HG03039 (cell line): ENCODE measurements around the gene SLC35E4.
"Not testable (repeated sequence)": the region's sequence is repeated elsewhere in the genome, so short reads cannot be mapped to it uniquely, and the experiment has no call there.

Source experiments
- ATAC-seq: cut with Tn5 transposase; IDR thresholded peaks from one replicate; pipeline ENCODE4 v1.9.1; 2021; ENCODE audit warnings: mild to moderate bottlenecking, moderate library complexity; ENCODE audit not compliant: unreplicated experiment

The SLC35E4 gene

GRCh38 chr22:30649430-30650007 is 13.9 kb downstream of the SLC35E4 start:
- no peak for ATAC-seq

DNA sequence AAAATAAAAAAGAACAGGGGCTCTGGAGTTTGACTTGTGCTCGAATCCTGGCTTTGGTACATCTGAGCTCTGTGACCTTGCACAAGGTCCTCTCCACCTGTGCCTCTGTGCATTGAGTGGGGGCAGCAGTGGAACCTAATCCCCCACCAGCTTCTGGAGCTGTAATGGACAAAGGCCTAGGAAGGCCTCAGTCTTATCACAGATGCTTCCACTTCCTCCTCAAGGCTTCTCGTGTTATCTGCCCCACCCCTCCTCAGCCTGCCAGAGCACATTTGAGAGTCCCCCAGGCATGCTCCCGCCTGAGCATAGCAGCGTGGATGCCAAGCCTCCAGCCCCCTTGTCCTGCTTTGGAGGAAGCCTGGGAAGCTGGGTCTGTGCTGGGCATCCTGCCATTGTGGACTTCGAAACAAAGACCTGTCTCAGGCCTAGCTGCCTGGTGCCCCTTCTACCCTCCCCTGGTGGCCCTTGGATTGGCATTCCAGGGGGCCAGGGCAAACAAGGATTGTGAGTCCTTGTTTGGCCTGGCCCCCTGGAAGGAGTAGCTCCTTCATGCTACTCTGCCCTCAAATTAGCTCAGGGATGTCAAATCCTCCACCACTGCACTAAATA is 15.0 kb downstream of the SLC35E4 start:
- ATAC-seq = no peak

- ATAC-seq = no peak
These were observed 17.3 kb downstream of the SLC35E4 start for GRCh38 chr22:30652852-30653251.

DNA sequence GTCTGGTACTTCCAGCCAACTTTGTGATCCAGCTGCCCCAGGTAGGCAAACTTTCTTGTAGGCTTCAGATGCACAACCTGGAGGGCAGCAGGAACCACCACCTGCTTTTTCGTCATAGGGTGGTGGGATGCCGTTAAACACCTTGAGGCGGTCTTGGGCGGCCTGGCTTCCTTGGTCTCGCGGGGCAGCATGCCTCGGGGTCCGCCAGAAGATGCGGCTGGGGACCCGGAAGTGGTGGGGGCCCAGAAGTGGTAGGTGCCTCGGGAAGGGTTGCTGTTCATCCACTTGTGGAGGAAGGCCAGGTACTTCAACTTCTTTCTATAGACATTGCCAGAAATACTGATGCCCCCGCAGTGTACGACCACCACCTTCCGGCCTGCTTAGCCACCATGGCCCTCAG is 18.8 kb downstream of the SLC35E4 start:
- ATAC-seq = no peak

- no peak for ATAC-seq
These were observed 20.0 kb downstream of the SLC35E4 start for GRCh38 chr22:30655532-30655931.

DNA sequence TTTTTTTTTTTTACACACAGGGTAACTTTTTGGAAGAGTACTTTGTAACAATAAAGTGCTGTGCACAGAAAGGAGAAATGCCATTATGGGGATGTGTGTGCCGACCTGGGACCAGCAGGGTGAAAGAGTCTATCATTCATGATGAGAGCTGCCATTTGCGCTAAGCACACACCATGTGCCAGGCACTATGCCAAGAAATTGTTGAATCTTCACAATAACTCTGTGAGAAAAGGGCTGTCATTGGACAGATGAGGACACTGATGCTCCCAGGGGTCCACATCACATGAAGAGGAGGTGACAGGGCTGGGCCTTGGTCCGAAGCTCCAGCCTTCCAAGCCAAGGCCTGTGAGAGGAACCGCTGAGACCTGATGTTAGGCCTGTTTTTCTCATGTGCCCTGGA is 26.5 kb downstream of the SLC35E4 start:
- ATAC-seq = no peak

DNA sequence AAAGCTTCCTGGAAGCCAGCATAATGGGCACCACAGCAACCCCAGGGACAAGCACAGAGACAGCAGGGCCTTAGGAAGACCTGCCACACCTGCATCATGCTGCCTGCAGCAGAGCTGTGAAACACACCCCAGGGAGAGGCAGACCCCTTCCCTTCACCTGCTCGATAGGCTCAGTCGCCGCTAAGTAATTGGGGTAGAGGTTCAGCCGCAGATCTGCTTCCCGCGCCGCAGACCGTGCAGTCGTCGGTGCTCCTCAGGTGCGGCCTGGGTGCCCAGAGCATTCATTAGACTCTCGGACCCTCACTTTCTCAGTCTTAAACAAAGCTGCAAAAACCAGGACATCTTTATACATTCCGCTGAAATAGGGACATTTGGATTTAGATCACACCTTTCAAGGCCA is 29.2 kb downstream of the SLC35E4 start:
- no peak for ATAC-seq

DNA sequence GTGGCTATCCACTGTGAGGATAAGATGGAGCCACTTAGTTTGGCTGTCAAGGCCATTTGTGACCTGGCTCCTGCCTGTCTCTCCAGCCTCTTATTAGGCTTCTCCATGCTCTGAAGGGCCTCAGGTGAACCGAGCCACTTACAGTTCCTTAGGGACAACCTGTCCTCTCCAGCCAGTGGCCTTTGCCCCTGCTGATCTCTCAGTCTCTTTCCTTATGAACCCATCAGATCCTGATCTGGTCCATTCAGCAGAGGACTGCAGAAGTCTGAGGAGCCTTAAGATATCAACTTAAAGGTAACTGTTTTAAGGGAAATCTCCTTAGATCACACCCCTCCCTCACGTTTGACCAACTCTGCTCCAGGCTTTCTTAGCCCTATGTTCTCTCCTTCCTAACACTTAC is 29.7 kb downstream of the SLC35E4 start:
- no peak for ATAC-seq

DNA sequence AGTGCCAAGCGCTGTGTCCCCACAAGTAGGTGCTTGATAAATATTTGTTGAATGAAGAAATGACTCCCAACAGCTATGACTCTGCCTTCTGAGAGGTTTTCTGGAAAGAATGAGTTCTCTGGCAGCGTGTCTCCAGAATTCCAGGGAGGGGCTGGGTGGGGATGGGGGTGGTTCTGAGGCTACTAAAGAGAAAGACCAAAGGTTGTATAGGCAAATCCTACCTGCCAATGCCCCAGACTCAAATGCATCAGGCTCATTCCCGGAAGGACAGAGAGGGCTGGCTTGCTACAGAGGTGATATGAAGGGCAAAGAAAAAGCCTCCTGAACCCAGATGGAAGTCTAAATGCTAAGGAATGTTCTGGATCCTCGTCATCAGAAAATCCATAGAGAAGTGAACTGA is 30.2 kb downstream of the SLC35E4 start:
- no peak for ATAC-seq

GRCh38 chr22:30667107-30667493 is 31.5 kb downstream of the SLC35E4 start:
- ATAC-seq = no peak

- ATAC-seq = peak; percentile 79
These were observed 32.2 kb downstream of the SLC35E4 start, which contains the start of gene DUSP18 for GRCh38 chr22:30667494-30668385. DUSP18 (minus strand) TSS chr22:30667875; CDS start chr22:30664003, 3,872 bp downstream.

- ATAC-seq = no peak
These were observed 32.8 kb downstream of the SLC35E4 start for GRCh38 chr22:30668386-30668710.

DNA sequence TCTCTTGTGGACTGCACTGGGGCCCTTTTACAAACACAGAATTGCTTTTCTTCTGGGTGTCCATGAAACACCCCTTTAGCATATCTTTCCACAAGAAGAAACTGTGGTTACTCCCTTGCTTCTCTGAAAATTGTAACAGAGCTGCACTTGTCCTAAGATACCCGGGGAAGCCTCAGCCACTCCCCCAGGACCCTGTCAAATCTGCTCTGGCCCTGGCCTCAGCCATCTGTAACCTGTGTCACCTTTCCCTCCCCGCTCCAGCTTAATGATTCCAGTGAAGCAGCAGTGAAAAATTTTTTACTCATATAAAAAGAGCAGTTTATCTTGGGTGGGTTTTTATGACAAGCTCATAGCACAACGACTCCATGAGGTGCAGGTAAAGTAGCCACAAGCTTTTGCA is 35.5 kb downstream of the SLC35E4 start:
- ATAC-seq = no peak

DNA sequence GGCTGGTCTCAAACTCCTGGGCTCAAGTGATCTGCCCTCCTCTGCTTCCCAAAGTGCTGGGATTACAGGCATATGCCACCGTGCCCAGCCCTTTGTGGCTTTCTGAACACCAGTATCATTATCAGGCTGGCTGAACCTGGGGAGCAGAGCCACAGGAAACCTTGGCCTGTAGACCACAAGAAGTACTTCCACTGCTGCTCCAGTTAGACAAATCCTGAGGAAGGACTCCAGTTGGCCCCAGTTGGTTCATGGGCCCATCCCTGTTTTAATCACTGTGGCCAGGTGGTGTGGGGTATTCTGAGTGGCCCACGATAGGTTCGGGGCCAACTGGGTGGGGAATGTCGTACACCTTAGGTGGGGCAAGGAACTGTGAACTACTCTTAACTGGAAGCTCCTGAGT is 37.6 kb downstream of the SLC35E4 start:
- ATAC-seq = no peak

- ATAC-seq = no peak
These were observed 38.9 kb downstream of the SLC35E4 start for GRCh38 chr22:30674482-30674881.

DNA sequence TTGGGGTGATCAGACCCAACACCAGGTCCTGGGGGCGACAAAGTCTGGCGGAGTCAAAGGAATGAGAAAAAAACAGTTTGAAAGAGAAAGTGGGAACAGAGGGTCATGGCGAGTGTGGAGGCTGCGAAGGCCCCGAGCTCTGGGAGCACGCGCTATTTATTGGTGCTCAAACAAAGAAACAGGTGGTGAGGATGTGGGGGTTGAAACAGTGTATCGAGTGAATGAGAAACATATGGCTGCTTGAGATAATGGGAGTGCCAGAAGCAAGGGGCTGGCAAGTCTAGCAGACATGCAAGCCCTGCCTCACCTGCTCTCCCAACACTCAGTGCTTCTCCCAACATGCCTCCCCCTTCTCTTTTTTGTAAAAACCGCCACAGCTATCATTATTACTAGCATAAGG is 39.9 kb downstream of the SLC35E4 start:
- no peak for ATAC-seq

DNA sequence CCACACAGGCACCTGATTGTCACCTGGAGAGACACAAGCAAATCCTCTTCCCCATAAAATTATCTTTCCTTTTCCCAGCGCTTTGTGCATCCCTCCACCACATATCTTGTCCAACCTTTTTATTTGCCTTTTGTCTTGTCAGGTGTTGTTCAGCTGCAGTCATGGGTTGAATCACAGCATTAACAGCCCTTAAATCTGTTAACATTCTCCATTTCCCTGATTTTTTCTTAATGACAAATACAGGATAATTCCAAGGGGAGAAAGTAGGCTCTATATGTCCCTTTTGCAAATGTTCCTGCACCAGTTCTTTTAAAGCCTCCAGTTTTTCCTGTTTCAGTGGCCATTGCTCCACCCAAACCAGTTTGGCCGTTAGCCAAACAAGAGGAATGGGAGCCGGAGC is 41.0 kb downstream of the SLC35E4 start:
- not testable (repeated sequence) for ATAC-seq

DNA sequence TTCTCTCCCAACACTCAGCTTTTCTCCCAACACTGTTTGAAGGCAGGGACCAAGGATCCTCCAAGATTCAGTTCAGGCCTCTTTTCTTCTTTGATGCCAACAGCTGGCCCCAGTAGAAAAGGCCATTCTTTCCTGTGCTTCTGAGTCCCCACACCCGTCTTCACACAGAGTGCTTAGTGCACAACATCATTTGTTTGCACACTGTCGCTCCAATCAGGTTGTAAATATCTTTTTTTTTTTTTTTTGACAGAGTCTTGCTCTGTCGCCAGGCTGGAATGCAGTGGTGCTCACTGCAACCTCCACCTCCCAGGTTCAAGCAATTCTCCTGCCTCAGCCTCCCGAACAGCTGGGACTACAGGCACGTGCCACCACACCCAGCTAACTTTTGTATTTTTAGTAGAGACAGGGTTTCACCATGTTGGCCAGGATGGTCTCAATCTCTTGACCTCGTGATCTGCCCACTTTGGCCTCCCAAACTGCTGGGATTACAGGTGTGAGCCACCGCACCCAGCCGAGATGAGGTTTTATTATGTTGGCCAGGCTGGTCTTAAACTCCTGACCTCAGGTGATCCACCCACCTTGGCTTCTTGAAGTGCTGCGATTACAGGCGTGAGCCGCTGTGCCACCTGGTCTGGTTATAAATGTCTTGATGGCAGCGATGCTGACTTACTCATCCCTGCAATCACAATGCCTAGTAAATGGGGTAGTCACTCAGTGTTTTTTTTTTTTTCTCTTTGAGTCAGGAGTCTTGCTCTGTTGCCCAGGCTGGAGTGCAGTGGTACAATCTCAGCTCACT is 44.5 kb downstream of the SLC35E4 start:
- not testable (repeated sequence) for ATAC-seq

- no peak for ATAC-seq
These were observed 45.6 kb downstream of the SLC35E4 start for GRCh38 chr22:30680991-30681770.

GRCh38 chr22:30681831-30682230 is 46.2 kb downstream of the SLC35E4 start:
- ATAC-seq = no peak

- ATAC-seq = no peak
These were observed 49.6 kb downstream of the SLC35E4 start for GRCh38 chr22:30685178-30685577.
